Hematopoietic multipotent progenitor cell treated with erythropoietin and hydrocortisone succinate and interleukin-3 and kit ligand, for 17 days (in vitro differentiated cells): ENCODE measurements around the gene OR6N1.

Experiments used
- DNase-seq: peaks from one replicate; pipeline ENCODE4 v3.0.0-alpha.2; 2015; ENCODE audit warnings: low spot score

OR6N1 gene

DNA sequence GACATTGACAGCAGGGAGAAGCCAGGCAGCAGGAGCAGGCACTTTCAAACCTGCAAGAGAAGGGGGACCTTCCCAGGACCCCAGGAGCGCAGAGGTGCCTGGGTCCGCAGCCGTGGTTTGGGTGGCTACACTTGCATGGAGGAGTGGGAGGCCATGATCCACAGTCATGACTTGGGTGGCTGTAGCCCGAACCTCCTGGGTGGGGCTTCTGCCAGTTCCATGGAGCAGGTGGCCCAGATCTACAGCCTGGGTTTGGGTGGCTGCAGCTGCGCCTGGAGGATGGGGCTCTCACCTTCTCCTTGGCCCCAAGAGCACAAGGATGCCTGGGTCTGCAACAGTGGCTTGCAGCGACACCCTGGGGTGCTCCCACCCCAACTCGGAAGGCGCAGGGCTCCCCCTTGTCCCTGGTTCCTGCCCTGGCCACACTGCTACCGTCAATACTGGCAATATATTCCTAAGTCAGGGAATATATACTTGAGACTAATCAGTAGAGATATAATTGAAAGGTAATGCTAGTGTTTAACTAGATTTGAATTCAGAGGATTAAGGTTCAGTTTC is 19.8 kb downstream of the OR6N1 start:
- DNase-seq, result no peak

DNA sequence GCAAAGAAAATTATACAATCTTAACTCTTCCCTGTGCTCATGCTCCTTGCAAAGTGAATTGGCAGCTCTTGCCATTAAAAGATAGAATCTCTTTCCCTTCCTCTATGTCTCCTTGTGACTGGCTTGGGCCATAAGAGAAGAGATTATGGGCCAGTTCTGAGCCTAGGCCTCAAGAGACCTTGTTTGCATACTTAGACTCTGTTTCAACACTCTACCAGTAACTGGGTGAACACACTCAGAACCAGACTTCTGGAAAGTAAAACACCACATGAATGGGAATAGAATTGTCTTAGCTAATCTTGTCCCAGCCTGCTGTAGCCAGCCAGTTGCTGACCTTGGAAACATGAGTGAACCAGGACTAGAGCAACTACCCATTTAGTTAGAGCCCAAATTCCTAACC is 36.1 kb downstream of the OR6N1 start:
- no peak for DNase-seq

DNA sequence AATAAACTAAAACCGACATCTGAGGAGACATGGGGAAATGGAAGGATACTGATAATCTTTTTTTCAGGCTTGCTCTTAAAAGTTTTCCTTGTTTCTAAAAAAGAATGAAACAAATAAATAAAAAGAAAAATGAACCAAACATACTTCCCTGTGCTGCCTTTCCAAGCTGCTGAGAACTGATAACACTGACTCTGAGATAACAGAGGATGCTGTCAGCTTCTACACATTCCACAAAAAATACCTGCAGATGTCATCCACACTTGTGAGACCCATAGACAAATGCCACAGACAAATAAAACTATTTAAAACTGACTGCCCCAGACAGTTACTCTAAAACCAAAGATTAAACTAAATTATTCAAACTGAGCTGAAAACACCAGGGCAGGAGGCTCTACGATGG is 39.5 kb downstream of the OR6N1 start:
- DNase-seq, result peak; percentile 46

DNA sequence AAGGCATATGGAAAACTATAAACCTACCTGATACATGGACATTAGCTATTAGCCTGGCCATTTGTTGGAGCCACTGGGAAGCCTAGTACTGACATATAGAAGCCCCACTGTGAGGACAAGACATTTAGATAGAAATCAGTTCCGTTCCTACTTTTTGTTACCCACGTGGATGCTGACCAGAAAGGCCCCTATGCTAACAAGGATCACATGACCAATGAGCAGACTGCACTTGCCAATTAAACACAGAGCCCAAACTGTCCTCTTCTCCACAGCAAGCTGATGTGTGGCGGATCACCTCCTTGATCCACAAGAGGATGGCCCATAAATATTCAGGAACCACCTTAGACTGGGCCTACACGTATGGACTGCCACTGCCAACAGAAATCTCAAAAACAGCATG is 40.3 kb downstream of the OR6N1 start:
- DNase-seq, result no peak

DNA sequence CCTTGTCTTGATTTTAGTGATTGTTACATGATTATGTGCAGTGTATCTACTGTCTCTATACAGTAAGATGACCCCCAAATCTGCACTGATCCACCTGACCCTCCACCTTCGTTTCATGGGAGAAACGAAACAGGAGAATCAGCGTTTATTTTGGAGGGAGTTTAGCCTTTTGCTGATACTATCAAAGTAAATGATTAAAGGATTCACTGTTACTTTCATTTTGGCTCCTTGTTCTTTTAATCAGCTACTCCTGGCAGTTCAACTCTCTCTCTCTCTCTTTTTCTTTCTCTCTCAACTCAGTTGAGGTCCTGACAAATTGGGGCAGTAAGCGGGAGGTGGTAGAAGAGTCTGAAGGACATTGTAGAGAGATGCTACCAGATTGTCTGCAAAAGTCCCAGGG is 41.5 kb downstream of the OR6N1 start:
- no peak for DNase-seq

DNA sequence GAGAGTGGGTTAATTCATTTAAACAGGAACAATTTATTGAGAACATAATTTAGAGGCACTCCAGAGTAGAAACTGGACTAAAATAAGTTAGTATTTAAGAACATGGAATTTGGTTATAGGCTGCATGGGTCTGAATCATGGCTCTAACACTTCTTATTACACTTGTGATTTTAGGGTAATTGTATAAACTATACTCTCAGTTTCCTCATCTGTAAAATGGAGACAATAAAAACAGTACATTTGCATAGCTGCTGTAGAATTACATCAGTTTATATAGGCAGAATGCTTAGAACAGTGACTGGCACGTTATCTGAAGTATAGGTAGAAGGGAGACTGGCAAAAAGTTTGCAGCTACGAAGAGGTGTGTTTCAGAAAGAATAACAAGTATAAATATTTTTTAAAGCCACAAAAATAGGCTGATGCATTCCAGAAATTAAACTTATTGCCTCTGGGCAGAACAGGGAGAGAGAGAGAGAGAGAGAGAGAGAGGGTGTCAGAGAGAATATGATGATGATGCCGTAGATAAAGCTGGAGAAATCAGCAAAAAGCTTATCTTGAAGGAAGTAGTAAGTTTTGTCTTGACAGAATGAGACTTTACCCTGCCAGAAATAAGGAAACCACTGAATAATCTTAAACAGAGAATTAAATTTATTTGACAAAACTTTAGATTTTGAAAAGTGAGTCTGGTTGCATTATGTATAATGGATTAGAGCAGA is 43.3 kb downstream of the OR6N1 start:
- no peak for DNase-seq

DNA sequence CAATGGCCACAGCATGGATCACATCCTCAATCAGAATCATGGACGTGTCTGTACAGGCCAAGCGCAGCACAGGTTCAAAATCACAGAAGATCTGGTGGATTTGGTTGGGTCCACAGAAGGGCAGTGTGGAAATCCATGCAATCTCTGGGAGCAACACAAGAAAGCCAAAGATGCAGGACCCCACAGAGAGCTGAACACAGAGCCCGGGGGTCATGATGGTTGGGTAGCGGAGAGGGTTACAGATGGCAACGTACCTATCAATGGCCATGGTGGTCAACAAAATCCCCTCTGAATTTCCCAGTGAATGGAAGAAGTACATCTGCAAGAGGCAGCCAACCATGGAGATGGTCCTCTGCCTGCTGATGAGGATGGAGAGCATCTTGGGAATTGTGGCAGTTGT is 47.6 kb downstream of the OR6N1 start:
- no peak for DNase-seq

DNA sequence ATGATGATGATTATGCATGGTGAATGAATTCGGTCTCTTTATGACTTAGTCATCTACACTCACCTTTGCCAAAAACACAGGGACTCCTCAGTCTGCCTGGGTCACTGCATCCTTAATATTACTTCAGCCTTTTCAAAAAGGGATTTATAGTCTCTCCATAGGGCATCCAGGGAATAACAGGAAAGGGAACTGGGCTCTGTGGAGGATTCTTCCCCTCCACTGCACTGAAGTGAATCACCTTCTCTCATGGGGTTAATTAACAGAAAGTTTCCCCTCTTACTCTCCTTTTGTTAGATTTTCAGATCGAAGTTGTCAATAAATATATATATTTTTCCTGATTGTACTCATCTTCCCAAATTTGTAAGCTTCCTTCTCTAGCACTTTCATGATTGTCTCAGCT is 51.4 kb downstream of the OR6N1 start, which contains the start of gene OR6K3:
Gene OR6K3 (minus strand): TSS at position 101 of the 400 bp plus-strand sequence. CDS start 2,605 bp downstream, outside the sequence.
- no peak for DNase-seq

DNA sequence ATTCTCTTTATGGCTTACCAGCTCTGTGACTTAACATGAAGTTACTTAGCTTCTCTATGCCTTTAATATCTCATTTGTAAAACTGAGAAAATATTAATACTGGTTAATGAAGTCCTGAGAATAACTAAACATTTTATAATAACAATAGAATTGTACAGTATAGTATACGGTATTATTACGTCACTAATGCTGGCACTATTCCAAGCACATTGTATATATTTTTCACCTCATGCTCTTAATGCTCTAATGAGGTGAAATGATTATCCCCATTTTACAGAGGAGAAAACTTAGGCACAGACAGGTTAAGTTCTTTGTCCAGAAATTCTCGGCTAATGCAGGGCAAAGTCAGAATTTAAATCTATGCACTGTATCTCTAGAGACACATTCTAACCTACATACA is 52.3 kb downstream of the OR6N1 start:
- no peak for DNase-seq

DNA sequence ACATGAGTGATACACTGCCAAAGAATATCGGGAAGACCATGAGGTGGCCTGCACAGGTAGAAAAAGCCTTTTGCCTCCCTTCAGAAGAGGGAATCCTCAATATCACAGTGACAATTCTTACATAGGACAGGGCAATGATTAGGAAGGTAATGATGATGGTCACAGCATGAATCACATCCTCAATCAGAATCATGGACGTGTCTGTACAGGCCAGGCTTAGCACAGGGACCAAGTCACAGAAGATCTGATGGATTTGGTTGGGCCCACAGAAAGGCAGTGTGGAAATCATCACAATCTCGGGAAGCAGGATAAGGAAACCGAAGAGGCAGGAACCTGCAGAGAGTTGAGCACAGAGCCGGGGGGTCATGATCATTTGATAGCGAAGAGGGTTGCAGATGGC is 54.7 kb downstream of the OR6N1 start:
- DNase-seq, result no peak

DNA sequence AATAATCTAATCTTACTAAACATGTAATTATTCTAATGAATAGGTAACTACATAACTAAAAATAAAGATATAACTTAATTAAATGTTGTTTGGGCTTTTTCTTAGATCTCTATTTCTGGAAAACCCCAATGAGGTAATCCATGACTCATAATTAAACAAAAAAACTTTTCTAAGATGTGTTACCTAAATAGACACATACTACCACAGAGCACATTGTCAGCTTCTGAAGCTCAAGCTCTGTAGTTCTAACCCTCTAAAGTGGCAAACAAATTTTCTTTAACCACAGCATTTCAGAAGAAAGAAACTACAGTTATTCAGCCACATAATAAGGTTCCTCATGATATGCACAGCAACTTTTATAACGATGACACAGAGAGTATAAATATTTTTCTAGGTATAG is 55.7 kb downstream of the OR6N1 start:
- DNase-seq, result no peak

DNA sequence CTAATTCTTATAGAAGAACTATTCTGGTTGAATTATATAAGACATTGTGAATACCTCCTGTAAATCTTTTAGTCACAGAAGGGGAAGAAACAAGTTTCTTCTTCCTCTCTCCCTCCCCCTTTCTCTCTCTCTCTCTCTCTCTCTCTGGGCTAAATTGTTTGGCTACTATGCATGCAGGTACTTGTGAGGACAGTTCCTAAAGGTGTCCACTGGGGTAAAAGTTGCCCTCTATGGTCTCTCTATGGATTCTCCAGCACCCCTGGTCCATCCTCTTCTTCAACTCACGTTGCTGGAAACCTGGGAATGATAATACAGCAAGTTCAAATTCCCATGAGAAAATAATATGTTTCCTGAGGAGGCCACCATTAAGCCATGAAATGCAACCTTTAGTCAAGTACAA is 57.2 kb downstream of the OR6N1 start:
- DNase-seq, result no peak
